ENCODE results near the gene IGDCC3.

The IGDCC3 gene

DNA sequence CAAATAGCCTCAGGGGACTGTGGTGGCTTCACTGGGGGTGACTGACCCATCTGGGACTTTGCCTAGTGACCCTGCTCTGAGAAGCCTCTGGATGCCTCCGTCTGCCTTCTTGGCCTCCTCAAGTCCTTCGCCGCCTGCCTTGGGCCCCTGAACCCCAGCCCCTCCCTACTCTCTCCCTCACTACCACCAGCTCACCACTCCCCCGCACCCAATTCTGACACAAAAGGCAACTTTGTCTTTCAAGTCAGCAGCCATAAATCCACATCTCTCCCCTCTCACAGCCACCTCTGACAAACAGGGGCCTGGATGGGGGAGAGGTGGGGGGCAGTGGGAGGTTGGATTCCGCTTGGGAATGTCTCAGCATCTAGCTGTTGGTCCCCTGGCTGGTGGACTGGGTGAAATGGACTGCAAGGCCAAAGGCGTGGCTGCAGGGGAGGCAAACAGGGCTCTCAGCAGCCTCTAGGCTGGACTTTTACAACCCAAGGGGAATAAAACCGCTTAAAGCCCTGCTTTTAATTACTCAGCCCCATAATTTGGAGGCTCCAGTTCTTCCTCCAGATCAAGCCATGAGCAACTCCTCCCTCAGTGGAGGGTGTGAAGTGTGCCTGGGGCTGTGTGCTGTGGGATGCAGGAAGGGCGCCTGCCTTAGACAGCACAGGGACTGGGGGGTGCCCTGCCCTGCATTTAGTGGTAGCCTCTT, 33.4 kb downstream of the IGDCC3 start:
- DNase-seq (ENCODE audit: low spot score) = no peak

DNA sequence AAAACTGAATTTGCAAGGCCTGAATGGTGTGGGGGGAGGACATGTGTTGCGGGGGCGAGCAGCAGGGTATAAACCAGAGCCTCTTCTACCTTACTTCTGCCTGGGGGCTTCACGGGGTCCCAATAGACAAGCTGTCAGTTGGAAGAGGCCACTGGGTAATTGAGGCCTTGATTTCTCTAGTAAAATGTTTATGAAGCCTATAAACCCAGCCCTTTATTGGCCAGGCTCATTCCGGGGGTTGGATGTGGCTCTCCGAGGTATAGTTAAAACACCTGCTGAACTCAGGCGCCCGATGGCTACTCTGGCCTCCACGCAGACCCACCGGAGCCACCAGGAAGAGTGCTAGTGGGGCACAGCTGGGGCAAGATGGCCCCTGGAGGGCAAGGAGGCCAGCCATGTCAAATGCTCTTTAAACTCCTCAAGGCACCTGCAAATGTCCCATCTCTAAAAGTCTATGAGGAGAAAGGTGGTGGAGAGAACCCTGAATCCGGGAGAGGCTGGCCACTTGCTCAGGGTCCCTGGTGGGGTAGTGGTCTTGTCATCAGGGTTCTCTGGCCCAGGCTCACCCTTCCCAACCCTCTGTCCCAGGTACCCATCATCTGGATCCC, 34.3 kb downstream of the IGDCC3 start:
- DNase-seq (ENCODE audit: low spot score) = no peak

DNA sequence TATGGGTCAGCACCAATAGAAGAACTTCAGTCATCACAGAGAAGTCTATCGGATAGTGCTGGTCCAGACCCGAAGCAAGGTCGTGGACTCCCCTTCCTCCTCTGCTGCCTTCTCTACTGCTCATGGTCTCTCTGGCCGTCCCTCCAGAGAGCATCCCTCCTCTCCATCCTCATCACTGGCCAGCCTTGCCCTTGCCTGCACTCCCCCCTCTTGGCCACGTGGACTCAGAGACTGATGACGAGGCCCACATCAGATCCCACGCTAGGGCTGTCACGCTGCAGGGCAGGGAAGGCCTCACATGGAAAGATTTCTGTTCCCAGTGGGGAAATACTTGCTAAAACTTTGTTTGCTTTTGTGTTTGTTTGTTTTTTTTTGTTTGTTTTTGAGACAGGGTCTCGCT, 35.3 kb downstream of the IGDCC3 start:
- no peak for DNase-seq (ENCODE audit: low spot score)

DNA sequence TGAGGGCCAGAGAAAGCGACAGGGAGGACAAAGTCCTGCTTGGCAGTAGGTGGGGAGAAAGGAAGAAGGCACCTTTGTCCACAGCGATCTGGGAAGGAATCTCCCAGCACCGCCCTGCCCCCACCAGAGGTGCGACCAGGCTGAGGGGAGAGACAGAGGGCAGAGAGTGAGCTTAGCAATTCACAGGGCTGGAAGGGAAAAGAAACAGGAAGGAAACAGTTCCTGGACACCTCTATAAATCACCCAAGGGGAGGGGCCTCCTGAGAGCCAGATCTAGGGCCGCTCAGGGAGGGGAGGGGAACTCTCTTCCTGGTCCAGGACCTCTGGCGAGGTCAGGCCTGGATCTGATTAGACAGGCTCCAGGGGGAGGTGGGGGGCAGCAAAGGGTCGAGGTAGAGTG, 37.9 kb downstream of the IGDCC3 start:
- DNase-seq (ENCODE audit: low spot score) = peak; percentile 57

DNA sequence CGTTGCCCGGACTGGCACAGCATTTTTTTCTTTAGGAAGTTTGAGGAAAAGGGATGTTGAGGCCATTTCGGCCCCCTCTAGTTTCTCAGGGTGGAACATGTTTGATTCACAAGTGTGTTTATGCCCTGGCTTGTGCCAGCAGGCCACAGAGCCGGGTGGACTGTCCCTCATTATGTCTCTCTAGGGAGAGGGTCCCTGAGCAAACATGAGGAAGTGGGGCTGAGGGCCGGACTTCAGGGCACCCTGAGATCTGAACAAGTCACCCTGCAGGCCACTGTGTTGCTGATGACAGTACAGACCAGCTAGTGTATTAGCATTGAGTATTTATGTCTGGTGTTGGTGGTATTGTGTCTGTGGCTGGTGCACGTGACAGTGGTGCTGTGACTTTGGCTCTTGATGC, 38.4 kb downstream of the IGDCC3 start:
- no peak for DNase-seq (ENCODE audit: low spot score)

DNA sequence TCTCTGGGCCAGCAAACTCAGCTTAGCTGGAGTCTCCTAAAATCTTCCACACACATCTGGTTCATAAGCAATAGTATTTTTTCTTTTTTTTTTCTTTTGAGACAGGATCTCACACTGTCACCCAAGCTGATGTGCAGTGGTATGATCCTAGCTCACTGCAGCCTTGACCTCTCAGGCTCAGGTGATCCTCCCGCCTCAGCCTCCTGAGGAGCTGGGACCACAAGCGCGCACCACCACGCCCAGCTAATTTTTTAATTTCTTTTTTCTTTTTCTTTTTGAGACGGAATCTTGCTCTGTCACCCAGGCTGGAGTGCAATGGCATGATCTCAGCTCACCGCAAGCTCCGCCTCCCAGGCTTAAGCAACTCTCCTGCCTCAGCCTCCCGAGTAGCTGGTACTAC, 39.0 kb downstream of the IGDCC3 start:
- no peak for DNase-seq (ENCODE audit: low spot score)

DNA sequence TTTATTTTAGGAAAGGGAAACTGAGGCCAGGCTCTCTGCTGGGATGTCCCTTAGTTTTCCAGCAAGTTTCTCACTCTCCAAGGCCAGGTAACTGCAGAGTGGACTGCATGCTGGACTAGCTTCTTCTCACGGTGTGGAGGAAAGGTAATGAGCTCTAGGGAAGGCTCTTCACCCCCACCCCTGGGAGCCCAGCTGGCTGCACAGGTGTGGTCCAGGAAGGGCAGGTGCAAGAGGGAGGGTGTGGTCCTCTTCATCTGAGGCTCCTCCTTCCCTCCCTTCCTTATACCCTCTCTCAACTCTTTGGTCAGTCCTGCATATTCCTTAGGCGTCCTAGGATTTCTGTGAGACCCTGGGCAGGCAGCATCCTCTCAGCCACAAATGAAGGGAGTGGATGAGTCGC, 39.4 kb downstream of the IGDCC3 start:
- DNase-seq (ENCODE audit: low spot score) = no peak

DNA sequence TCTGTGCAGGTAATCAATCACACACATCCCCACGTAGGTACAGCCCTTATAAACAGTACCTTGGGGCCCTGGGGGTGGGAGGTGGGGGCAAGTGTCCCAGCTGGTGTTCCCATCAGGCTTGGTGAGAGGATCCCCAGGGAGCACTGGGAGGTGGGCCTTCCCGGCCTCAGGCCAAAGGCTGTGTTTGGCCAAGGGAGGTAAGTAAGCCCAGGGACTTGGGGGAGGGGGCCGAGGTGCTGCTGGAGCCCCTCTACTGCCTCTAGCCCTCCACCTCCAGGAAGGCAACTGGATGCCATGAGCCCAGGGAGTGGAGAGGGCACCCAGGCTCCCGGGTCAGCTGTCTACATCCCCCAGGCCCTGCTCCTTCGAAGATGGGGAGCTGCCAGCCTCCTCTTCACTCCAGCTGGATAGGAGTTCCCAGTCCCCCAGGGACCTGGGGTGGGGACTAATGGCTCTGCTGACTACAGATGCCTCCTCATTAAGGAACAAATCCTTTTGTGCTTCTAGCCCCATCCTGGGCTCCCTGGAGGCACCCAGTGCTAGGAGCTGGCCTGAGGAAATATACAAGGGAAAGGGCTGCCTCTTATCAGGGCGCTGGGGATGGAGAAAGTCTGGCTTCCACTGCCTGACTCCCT, 40.2 kb downstream of the IGDCC3 start:
- peak; percentile 76 for DNase-seq (ENCODE audit: low spot score)

DNA sequence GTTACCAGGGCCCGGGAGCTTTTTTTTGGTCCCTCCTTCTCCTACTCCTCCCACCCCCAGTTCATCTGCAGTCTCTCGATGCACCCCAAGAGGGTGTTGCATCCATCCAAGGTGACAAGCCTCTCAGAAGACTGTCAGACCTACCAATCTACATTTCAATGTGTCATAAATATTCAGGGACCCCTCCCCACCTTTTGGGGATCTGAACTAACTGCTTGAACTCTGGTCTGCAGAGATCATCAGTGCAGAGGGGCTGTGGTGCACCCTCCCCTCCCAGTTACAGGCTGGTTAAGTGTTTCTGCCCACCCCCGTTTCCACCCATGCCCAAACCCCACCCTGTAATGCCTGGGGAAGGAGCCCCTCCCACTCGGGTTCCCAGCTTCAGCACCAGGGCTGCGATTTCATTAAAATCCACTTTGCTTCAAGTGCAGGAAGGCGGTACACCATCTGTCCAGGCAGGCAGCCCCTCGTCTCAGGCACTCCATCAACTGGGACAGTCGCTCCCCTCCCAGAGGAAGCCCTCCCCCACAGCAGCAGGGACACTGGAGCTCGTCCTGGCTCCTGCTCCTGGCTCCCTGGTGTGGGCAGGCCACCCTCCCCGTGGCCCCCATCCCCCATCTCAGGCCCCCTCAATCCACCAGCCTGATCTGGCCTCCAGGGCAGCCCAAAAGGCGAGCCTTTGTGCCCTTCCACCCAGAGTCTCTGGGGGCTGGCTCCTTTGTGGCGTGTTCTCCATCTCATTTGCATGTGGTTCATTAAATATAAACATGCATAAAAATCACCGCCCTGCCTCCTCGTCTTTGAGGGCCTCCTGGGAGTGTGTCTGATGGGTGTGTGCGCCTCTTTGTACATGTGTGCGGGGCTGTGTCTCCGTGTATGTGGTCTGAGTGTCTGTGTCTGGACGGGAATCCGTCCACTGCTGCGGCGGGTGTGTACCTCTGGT, 41.0 kb downstream of the IGDCC3 start:
- peak; percentile 49 for DNase-seq (ENCODE audit: low spot score)

DNA sequence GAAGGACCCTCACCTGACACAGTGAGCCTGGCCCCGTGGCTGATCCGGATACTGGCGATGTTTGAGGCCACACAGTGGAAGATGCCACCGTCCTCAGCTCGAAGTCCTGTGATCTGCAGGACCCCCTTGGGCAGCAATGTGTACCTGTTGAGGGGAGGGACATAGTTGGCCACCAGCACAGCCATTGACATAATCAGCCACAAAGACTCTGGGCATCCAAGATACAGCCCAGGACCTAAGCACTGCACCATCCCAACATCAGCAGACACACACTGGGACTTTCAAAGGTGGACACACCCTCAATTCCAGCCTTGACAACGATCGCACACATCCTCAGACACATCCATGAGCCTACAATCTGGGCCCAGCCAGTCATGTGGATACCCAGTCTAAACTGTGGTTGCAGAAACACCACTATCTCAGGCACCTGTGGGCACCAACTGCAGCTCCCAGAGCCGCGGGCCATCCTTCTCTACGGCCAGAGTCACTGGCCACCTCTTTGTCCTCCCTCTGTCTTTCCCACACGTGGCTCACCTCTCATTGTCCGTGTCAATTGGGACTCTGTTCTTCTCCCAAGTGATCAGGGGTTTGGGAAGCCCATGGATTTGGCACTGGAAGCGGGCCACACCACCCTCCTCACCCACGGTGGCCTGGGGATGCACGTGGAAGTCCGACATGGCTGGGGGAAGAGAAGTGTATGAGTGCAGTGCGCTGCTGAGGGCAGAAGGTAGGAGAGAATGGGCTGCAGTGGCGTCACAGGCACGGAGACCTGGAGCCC, 42.3 kb downstream of the IGDCC3 start:
- DNase-seq (ENCODE audit: low spot score) = no peak

DNA sequence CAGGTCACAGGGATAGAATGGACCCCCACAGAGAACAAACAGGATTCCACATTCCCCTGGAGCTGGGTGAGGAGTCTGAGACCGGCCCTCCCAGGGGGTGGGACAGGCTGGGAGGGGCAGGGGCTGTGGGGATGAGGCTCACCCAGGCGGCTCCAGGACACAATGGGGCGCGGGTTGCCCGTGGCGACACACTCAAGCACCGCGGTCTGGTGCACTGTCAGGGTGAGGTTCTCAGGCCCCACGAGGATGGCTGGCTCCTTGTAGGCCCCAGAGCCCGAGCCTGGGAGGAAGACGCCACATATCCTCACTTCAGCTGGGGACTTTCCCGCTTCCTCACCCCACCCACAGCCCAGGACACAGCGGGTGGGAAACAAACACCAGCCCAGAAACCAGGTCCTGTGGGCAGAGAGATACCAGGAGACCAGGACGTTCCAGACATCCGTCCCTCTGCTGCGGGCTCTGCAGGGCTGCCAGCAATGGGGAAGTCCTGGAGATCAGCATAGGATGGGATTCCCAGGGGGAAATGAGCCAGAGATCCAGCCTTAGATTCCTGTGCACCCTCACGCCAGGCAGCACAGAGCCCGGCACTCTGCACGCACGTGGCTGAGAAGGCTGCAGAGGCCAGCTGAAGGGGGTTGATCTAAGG, 43.1 kb downstream of the IGDCC3 start:
- DNase-seq (ENCODE audit: low spot score) = peak; percentile 53

DNA sequence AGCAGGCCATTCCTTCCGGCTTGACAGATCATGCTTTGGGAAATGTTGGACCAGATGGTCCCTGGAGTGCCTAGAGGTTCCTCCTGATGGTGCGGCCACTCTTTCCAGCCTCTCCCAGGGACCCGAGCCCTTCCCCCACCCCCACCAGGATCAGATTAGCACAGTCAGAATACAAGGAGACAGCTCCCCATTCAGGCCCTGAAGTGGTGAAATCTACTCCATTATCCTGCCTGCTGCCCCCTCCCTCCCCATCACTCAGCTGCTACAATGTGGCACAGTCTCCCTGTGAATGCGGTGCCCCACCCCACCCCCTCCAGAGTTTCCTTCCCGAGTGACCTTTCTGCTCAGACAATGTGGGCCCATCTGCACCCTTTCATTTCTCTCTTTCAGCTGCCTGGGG, 43.9 kb downstream of the IGDCC3 start:
- DNase-seq (ENCODE audit: low spot score) = no peak

DNA sequence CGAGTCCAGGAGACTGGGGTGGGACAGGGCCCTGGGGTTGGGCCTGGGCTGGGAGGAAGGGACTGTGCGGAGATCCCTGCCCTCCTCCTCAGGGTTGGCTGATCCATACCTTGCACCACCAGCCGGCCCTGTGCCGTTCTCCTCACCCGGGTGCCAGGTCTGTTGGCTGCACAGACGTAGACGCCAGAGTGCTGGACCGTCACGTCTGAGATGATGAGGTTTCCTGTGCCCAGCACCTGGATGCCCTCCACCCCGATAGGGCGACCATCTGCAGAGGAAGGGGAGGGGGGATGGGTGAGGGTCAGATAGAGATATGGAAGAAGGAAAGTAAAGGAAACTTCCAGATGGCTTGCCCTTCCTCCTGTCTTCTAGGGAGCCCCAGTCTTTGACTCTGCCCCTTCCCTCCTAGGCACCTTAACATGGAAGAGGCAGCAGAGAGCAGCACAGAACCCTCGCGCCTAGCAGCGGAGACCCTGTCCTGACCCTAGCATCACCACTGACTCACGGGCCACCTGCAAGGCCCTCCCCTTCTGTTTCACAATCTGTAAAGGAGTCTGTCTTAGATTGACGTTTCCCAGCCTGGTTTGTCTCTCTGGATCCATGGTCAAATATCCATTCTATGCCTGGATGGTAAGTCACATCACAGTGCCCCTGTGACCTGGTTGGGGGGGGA, 44.5 kb downstream of the IGDCC3 start:
- no peak for DNase-seq (ENCODE audit: low spot score)

DNA sequence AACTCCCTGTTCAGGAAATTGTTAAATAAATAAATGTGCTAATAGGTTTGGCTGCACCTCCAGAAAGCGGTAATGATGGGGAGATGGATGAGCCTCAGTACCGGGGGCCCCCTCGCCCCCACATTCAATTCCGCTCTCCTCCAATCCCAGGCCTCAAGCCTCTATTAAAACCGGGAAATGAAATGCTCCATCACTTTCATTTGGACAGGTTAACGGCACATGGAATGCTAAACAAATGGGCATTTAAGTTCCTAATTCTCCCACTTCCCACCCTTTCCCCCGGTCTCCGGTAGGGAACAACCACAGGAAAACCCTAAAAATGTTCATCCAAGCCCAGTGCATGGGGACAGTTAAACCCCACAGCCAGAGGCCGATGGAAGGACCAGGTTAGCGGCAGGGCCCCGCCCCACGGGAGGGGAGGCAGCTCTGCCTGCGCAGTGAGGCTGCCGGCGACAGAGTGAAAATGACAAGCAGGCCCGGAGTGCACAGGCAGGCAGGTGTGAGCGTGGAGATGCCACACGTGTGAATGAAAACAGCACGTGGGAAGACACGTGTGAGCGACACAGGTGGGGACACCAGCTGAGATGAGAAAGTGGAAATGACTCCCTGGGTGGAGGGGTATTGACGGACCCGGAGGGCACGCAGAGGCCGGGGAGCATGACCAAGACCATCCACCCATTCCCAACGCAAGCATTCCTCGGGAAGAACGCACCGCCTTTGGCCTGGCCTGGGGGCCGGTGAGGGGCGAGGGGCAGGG, 45.2 kb downstream of the IGDCC3 start:
- DNase-seq (ENCODE audit: low spot score) = no peak

DNA sequence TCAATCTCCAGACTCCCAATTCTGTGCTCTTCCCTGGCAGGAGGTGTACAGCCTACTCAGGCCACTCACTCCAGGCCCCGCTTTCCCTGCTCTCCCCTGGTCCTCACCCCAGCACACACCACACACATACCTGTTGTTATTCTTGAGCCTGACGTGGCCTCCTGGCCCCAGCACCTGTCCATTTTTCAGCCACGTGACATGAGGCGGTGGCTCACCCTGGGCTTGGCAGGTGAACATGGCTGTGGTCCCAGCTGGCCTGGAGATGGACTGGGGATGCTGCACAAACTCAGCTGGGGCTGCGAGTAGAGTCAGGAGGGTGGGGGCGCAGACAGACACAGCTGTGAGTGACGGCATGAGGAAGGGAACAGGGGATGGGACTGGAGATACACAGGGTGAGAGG, 46.0 kb downstream of the IGDCC3 start:
- no peak for DNase-seq (ENCODE audit: low spot score)

DNA sequence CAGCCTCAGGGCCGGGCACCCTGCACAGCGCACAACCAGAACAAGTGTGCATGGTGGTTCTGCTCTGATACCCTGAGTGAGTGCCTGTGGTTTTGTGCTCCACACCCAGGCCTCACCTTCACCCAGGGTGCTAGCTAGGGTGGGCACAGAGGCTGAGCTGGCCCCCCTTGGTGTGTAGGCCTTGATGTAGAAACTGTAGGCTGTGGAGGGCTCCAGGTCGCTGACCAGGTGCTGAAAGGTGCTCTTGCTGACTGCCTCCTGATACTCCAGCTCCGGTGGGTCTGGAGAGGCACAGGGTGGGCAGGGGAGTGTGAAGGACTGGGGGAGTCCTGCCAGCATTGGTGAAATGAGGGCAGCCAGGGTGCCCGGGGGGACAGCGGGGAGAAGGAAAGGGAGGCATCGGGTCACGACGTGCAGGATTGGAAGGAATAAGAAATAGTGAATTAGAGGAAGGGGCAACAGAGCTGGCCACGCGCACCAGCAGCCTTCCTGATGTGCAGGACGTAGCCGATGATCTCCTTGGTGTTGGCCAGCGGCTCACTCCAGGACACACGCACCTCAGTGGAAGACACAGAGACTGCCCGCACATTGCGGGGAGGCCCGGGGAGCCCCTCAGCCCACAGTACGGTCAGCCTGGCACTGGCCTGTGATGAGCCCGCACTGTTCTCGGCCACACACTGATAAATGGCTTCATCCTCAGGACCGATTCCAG, 46.7 kb downstream of the IGDCC3 start:
- no peak for DNase-seq (ENCODE audit: low spot score)

DNA sequence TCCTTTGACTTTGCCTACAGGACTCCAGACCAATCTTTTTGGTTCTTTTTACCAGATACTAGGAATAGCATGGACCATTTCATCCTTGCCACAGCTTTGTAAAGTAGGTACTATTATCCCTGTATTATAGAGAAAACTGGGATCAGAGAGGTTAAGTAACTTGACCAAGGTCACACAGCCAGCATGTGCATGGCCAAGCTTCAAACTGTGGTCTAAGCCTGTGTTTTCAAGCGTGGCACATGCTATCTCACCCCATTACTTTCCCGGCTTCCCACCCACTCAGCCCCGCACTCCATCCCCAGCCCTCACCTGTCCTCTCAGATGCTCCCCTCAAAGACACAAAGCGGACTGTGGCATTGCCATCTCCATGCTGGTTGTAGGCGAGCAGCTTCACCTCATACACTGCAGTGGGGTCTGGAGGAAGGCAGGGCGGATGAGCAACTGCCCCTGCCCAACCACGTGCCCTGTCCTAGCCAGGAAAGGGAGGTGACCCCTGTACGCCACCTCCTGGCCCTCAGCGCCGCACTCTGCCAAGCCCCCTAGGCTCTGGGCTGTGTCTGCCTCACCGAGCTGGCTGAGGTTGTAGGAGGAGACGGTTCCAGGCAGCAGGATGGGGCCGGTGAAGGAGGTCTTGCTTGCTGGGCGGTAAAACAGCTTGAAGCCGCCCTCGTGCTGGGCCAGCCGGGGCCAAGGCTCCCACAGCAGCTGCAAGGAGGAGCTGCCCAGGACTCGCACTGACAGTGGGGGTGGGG, 47.6 kb downstream of the IGDCC3 start:
- no peak for DNase-seq (ENCODE audit: low spot score)
